DMS79 (cell line): ENCODE results near the gene PRMT7.

Source experiments
- DNase-seq: peaks from one replicate; lab custom pipeline; 2025; lab: John Stamatoyannopoulos, UW

Gene PRMT7, protein sequence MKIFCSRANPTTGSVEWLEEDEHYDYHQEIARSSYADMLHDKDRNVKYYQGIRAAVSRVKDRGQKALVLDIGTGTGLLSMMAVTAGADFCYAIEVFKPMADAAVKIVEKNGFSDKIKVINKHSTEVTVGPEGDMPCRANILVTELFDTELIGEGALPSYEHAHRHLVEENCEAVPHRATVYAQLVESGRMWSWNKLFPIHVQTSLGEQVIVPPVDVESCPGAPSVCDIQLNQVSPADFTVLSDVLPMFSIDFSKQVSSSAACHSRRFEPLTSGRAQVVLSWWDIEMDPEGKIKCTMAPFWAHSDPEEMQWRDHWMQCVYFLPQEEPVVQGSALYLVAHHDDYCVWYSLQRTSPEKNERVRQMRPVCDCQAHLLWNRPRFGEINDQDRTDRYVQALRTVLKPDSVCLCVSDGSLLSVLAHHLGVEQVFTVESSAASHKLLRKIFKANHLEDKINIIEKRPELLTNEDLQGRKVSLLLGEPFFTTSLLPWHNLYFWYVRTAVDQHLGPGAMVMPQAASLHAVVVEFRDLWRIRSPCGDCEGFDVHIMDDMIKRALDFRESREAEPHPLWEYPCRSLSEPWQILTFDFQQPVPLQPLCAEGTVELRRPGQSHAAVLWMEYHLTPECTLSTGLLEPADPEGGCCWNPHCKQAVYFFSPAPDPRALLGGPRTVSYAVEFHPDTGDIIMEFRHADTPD

DNA sequence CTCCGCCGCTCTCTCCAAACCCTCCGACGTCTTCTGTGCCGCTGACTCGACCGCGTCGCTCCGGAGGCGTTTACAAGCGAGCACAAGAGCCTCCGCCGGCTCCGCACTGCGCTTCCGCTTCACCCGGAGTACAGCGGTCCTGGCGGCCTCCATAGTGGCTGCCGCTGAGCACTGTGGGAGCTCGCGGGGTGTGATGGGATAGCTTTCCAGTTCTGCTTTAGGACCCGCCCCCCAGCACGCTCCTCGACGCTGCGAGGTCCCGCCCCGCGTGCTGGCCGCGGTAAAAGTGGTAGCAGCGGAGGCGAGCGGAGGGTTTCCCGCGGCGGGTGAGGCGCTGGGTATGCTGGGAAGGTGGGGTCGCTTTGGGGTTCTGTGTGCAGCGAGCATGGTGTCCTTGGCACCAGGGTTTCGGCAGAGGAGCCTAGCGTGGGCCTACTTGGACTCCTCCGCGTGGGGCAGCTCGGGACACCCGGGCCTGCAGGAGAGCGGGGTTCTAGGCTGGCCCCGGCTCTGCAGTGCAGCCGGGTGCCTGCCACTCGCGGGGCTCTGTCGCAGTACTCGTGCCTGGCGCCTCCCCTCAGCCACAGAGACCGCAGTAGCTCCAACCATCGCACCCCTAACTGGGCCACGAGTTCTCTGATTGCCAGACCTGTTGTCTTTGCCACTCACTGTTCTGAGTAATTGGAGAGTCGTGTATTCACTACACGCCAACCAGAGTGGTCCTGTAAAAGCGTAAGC is at the start of gene PRMT7, which contains the start of gene SLC7A6OS:
PRMT7 (plus strand) TSS at position 246 of the 738 bp plus-strand sequence. CDS start 4,961 bp downstream, outside the sequence.
SLC7A6OS (minus strand) TSS at position 173 of the 738 bp plus-strand sequence; CDS start at position 153, 20 bp downstream.
- peak; percentile 61 for DNase-seq

DNA sequence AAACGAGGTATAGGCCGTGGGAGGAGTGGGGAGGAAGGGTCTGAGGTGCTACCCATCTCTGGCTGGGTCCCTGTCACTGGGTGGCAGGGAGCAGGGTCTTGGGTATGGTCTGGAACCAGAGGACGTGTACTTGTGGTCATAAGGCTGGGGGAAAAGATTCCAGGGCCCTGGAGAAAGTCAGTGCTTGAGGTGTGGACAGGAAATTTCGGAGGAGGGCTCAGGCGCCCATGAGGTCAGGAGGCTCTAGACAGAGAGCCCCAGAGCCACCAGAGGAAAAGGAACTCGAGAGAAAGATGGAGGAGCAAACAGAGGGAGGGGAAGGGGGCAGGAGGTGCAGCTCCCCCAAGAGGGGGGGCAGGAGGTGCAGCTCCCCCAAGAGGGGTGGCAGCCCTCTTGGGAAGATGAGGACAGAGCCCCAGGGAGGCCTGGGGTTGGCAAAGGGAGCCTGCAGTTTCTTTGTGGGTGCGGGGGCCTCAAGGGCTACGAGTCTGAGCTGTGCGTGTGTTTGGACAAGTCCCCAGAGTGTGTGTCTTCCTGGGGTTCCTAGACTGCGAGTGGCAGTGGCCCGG is 47.2 kb upstream of the PRMT7 start:
- no peak for DNase-seq

DNA sequence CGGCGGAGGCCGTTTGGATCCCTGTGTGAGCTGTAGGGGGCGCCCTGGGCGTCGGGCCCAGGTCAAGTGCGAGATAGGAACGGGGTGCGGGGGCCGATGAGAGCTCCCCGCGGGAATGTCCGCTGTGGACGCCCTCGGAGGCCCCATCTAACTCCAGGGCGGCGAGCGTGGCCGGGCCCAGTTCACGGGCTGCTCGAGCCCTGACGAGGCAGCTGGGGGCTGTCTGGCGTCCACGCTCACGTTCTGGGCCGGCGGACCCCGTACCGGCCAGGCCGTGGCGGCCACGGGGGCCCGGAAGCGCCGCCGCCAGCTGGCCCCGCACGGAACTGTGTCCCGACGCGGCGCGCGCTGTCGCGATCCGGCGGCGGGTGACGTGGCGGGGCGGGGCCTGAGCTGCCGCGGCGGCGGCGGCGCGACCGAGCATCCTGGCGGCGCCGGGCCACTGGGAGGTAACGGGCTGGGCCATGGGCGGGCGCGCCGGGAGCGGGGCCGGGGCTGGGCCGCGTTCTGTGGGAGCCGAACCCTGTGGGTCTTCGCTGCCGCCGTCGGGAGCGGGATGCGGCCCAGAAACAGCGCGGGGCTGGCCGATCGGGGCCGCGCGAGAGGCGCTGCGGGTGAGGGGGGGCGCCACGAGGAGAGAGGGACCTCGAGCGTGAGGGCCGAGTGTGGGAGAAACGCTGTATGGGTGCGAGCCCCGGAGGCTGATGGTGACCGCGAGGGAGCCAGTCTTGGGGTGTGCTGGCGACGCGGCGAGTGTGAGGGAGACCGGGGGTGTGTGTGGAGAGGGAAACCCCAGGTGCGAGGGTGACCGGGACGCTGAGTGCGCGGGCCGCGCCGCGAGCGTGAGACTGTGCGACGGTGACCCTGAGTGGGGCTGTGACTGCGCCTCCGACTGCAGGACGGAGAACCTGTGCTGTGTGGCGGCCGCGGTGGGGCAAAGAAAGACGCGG is 46.4 kb upstream of the PRMT7 start, which contains the start of gene SLC7A6:
SLC7A6 (plus strand) TSS at position 399 of the 950 bp plus-strand sequence. CDS start 10,201 bp downstream, outside the sequence.
- no peak for DNase-seq

GRCh38 chr16:68265078-68265920 is 45.5 kb upstream of the PRMT7 start:
- DNase-seq = no peak

- DNase-seq = peak; percentile 66
Observed at GRCh38 chr16:68267612-68268405, 43.0 kb upstream of the PRMT7 start.

- DNase-seq = no peak
Observed at GRCh38 chr16:68269793-68270192, 41.0 kb upstream of the PRMT7 start.

DNA sequence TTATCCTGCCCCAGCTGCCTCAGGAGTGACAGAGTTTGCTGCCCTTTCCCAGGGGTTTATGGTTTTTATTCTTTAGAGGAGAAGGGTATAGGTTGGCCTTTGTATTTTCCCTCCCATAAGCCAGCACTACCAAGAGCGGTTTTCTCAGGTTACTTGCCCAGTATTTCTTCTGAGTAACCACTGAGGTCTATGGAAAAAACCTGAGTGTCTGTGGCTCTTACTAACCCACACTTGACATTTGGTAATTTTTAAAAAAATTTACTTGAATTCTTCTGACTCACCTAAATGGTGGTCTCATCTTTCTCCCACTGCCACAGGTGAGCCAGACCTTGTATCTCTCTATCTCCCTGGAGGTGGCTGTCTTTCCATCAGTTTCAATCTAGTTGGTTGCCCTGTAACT is 40.5 kb upstream of the PRMT7 start:
- no peak for DNase-seq

- no peak for DNase-seq
Observed at GRCh38 chr16:68272507-68273209, 38.2 kb upstream of the PRMT7 start.

DNA sequence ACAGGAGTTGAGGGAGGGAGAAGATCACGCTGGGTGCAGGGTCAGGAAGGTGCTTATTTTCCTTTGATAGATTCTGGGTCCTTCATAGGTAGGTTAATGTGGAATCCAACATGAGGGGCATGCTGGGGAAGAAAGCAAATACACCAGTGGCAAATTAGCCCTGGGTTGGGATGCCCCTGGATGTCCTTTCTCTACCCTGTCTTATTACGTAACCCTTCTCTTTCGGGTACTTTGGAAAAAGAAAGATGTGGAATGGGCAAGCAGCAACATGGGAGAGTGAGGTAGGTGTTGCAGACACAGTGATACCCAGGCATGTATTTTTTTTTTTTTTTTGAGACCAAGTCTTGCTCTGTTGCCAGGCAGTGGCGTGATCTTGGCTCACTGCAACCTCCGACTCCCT is 37.4 kb upstream of the PRMT7 start:
- no peak for DNase-seq

DNA sequence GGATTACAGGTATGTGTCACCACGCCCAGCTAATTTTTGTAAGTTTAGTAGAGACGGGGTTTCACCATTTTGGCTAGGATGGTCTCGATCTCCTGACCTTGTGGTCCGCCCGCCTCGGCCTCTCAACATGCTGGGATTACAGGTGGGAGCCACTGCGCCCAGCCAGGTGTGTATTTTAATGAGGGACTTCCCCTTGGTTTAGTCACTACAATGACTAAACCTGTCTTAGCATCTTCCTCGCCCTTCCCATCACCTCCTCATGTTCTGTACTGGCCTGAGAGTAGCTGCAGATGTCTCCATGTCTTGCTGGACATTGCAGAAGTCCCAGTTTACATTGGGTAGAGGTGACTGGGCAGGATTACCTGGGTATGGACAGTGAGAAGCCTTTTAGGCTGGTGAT is 36.9 kb upstream of the PRMT7 start:
- DNase-seq = no peak

- DNase-seq = no peak
Observed at GRCh38 chr16:68274441-68274840, 36.4 kb upstream of the PRMT7 start.

- DNase-seq = peak; percentile 48
Observed at GRCh38 chr16:68275611-68276191, 35.1 kb upstream of the PRMT7 start.

GRCh38 chr16:68276223-68276622 is 34.6 kb upstream of the PRMT7 start:
- DNase-seq = no peak

GRCh38 chr16:68279726-68280558 is 30.9 kb upstream of the PRMT7 start:
- DNase-seq = no peak

GRCh38 chr16:68281368-68282063 is 29.3 kb upstream of the PRMT7 start:
- DNase-seq = no peak

GRCh38 chr16:68282064-68282452 is 28.8 kb upstream of the PRMT7 start:
- DNase-seq = no peak

DNA sequence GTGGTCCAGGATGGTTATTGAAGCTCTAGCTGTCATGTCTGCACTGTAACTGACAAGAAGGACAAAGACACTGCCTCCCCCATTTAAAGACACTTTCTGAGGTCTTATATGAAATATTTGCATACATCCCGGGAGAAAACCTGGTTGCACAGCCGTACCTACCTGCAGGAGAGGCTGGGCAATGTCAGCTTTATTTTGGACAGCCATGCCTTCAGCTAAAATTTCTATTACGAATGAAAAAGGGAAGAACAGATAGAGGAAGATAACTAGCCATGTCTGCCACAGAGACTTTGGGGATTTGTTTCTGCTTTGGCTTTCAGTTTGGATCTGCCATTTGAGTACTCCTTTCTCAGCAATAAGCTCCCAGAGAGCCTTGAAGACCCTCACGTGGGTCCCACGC is 27.5 kb upstream of the PRMT7 start:
- no peak for DNase-seq
